DMS79 treated with DMSO at 0.1 percent for 48 hours (cell line): Measurements from ENCODE around the gene MAZ.

Source experiments
- DNase-seq: peaks from one replicate; lab custom pipeline; 2025; lab: John Stamatoyannopoulos, UW

The MAZ gene

GRCh38 chr16:29857133-29857760 is 50.9 kb downstream of the MAZ start:
- no peak for DNase-seq

GRCh38 chr16:29858149-29858849 is 52.0 kb downstream of the MAZ start:
- DNase-seq = no peak

GRCh38 chr16:29858974-29859373 is 52.6 kb downstream of the MAZ start:
- DNase-seq = no peak

- DNase-seq = no peak
Measured at GRCh38 chr16:29860218-29860617, 53.9 kb downstream of the MAZ start.
